GM21619 (cell line): ENCODE data around the gene EIF4G2.
A peak's percentile ranks its signal among the peaks of the same experiment; 100 is the strongest.
"Not testable (repeated sequence)": the region's sequence is repeated elsewhere in the genome, so short reads cannot be mapped to it uniquely, and the experiment has no call there.

Experiments
- ATAC-seq: cut with Tn5 transposase; IDR thresholded peaks from one replicate; pipeline ENCODE4 v1.9.1; 2021; ENCODE audit not compliant: unreplicated experiment

Gene EIF4G2

DNA sequence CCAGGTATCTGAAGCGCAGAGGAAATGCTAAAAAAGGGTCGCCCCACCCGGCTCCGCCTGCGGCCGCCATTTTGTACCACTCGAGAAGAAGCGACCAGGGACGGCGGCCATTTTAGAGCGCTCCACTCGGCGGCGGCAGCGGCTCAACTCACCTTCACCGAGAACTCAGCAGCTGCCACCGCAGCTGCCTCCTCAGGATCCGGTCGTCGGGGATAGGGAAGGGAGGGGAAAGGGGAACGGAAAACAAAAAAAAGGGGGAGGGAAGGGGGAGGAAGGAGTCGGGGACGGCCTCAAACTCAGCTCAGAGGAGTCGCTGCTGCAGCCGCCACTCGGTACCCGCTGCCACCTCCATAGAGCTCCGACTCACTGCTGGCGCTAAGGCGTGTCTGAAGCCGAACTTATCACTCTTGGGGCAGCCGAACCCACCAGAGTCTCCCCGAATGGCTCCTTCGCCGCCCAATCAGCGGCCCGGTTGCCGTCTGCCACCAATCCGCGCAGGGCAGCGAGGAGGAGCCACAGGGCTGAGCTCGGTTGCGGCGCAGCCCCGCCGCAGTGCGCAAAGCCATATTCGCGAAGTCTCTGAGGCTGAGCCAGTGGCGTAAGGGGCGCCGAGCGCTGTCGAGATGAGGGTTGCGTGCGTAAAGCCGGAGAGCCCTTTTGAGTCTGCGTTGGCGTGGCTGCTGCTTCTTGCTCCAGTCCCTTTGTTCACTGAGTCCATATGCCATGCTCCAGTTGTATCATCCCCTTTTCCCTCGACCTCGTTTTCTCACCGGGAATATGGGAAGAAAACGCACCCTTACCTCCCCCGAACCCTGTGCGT is at the start of gene EIF4G2:
EIF4G2 (minus strand) TSS at position 374 of the 820 bp plus-strand sequence.
- ATAC-seq = peak; percentile 92

GRCh38 chr11:10857709-10858438 is 49.1 kb upstream of the EIF4G2 start, which contains the start of gene ZBED5:
Gene ZBED5, minus strand, starts transcription at chr11:10858053. Its CDS starts 3,108 bp downstream, at chr11:10854945.
- peak; percentile 90 for ATAC-seq

- ATAC-seq = peak; percentile 11
Measured at GRCh38 chr11:10857459-10857708, 48.7 kb upstream of the EIF4G2 start.

- no peak for ATAC-seq
Measured at GRCh38 chr11:10856689-10857458, 48.1 kb upstream of the EIF4G2 start.

GRCh38 chr11:10855295-10855694 is 46.6 kb upstream of the EIF4G2 start:
- no peak for ATAC-seq

DNA sequence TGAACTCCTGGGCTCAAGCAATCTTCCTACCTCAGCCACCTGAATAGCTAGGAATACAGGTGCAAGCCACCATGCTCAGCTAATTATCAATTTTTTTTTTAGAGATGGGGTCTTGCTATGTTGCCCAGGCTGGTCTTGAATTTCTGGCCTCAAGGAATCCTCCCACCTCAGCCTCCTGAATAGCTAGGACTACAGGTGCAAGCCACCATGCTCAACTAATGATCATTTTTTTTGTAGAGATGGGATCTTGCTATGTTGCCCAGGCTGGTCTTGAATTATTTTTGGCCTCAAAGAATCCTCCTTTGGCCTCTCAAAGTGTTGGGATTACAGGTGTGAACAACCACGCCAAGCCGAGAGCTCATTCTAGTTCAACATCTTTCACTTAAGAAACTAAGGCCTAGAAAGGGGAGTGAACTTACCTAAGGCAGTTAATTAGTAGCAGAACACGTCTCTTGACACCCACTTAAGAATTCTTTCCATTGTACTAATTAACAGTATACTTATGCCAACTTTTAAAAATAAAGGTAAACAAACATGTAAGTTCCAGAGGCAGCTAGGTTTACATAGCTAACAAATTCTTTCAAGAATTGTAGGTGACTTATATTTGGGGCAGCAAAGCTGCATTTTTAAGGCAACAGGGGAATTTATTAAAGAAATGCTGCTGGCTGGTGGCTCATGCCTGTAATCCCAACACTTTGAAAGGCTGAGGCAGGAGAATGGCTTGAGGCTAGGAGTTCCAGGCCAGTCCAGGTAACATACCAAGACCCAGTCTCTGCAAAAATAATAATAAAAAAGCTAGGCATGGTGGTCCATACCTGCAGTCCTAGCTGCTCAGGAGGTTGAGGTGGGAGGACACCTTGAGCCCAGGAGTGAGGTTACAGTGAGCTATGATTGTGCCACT is 39.5 kb upstream of the EIF4G2 start:
- no peak for ATAC-seq

DNA sequence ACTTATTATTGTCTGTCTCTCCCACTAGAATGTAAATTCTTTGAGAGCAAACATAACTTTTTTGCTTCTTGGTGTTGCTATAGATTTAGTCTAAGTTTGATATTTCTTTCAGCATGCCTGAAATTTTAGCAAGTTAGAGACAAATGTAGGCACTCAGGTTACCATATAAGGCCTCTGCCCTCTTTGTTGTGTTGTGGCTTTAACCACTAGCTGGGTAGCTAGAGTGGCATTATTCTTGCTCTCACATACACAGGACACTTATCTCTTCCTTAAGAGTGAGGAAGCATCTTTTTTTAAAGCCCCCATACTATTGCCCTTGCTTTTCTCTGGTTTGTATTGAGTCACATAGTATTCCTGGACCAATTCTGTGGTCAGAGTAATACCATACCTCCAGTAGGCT is 37.9 kb upstream of the EIF4G2 start:
- ATAC-seq = no peak

DNA sequence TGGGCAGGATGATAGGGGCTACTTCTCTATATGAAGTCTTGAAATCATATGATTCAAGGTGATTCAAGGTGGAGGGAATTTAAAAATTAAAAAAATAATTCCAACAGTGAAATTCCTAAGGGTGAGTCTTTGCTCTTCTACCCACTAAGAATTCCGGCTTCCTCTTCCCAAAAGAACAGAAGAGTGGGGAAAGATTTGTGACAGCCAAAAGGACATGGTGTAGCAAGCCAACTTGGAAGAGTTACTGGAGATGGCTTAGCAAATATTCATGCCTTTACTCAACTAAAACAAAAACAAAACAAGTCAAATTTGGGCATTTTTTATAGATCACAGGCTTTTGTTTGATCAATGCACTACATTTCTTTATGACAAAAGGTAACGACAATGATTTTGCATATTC is 36.9 kb upstream of the EIF4G2 start:
- ATAC-seq = no peak

DNA sequence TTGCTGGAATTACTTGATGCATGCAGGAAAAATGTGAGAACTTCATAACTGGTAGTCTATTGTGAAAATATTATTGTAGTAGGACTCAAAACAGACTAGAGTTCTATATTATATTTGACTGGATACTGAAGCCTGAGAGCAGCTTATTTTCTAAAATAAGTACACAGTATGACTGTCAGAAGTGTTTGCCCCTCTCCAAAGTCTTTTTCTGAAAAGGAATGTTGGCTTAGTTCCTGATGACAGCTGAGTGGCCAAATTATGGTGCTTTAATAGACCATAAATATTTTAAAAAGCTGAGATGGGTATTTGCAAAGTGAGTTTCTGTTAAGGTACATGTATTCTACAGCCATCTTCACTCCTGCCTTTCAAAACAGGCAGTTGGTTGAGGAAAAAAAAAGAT is 36.1 kb upstream of the EIF4G2 start:
- no peak for ATAC-seq

DNA sequence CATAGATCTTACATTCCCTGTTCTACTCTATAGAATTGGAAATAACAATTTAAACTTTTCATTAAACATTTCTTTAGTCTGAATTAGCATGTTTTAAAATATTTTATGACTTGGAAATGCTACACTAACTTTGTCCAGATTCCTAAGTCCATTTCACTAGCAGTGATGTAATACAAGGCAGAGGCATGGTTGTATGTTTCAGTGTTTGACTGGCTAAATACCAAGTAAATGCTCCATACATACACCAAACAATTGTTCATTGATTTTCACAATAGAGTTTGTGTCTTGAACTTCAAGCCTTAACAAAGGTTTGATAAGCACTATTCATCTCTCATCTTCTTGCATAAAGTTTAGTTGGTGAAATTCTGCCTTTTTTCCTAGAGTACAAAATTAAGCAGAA is 35.6 kb upstream of the EIF4G2 start:
- no peak for ATAC-seq

DNA sequence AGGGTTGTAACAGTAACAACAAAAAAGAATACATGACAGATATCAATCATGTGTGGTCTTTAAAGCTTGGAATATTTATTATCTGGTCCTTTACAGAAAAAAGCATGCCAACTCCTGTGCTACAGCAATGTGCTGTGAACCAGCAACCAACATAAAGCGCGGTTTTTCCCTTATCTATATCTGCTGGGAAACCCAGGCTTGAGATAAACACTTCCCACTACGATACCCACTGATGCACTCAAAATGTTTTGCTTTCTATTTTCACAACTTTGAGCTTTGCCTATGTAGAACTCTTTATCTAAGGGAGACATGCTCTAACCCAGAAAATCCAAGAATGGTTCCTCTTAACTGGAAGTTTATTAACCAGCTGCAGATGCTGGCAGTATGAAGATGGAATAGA is 30.2 kb upstream of the EIF4G2 start:
- no peak for ATAC-seq

GRCh38 chr11:10838083-10838482 is 29.4 kb upstream of the EIF4G2 start:
- no peak for ATAC-seq

GRCh38 chr11:10836884-10837283 is 28.2 kb upstream of the EIF4G2 start:
- not testable (repeated sequence) for ATAC-seq

- no peak for ATAC-seq
Measured at GRCh38 chr11:10829139-10829538, 20.4 kb upstream of the EIF4G2 start.

DNA sequence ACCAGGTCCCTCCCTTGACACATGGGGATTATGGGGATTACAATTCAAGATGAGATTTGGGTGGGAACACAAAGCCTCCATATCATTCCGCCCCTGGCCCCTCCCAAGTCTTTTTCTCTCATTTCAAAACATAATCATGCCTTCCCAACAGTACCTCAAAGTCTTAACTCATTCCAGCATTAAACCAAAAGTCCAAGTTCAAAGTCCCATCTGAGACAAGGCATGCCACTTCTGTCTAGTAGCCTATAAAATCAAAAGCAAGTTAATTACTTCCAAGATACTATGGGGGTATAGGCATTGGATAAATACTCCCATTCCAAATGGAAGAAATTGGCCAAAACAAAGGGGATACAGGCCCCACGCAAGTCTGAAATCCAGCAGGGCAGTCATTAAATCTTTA is 19.7 kb upstream of the EIF4G2 start:
- ATAC-seq = no peak

DNA sequence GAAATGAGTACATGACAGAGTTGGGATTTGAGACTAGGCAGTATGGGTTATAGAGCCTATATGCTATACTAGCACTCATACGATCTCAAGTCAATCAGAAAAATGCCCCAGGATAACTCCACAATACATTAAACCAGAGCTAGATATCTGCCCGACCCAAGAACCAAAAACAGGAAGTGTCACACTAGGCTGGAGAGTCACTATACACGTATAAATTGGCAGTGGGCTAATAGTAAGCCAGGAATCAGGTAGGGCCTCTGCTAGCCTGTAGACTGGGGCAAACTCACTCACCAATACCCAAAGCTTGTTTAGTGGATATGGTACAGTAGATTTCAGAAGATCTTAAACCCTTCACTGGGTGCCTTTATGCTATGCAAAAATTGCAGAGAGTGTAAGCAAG is 16.2 kb upstream of the EIF4G2 start:
- ATAC-seq = peak; percentile 88

GRCh38 chr11:10823152-10823579 is 14.4 kb upstream of the EIF4G2 start:
- ATAC-seq = no peak

GRCh38 chr11:10822491-10822890 is 13.8 kb upstream of the EIF4G2 start:
- not testable (repeated sequence) for ATAC-seq

DNA sequence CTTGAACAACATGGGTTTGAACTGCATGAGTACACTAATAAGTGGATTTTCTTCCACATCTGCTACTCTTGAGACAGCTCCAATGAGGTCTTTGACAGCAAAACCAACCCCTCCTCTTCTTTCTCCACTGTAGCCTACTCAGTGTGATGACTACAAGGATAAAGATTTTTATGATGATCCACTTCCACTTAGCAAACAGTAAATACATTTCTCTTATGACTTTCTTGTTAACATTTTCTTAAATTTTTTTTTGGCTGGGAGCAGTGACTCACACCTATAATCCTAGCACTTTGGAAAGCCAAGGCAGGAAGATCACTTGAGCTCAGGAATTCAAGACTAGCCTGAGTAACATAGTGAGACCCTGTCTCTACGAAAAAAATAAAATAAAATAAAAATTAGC is 9.9 kb upstream of the EIF4G2 start:
- ATAC-seq = no peak

GRCh38 chr11:10813945-10814344 is 5.2 kb upstream of the EIF4G2 start:
- no peak for ATAC-seq
